ENCODE measurements around the gene BOLA2B.
"Not testable (repeated sequence)": the region's sequence is repeated elsewhere in the genome, so short reads cannot be mapped to it uniquely, and the experiment has no call there.

DNA sequence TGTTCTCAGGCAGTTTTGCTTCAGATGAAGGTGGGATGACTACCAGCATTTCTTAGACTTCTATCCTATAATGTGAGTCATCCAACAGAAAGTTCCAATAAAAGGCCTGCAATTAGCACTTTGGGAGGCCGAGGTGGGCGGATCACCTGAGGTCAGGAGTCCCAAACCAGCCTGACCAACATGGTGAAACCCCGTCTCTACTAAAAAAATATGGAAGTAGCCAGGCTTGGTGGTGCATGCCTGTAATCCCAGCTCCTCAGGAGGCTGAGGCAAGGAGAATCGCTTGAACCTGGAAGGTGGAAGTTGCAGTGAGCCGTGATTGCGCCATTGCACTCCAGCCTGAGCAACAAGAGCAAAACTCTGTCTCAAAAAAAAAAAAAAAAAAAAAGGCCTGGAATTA lies 16.6 kb downstream of the BOLA2B start:
- TF ChIP-seq POLR2A (IDR thresholded peaks at IDR 0.05; ENCODE audit: low read length); GATA1 (IDR thresholded peaks at IDR 0.05; ENCODE audit: low read depth, low read length): not testable (repeated sequence)
